ENCODE data around the gene RBBP4.
"Not testable (repeated sequence)": the region's sequence is repeated elsewhere in the genome, so short reads cannot be mapped to it uniquely, and the experiment has no call there.

Gene RBBP4

GRCh38 chr1:32642292-32642827, 8.6 kb upstream of the RBBP4 start:
- DNase-seq: not testable (repeated sequence)

GRCh38 chr1:32644426-32644825, 6.6 kb upstream of the RBBP4 start:
- DNase-seq: no peak

- DNase-seq: no peak
These were observed 3.5 kb upstream of the RBBP4 start for GRCh38 chr1:32647308-32648134.

DNA sequence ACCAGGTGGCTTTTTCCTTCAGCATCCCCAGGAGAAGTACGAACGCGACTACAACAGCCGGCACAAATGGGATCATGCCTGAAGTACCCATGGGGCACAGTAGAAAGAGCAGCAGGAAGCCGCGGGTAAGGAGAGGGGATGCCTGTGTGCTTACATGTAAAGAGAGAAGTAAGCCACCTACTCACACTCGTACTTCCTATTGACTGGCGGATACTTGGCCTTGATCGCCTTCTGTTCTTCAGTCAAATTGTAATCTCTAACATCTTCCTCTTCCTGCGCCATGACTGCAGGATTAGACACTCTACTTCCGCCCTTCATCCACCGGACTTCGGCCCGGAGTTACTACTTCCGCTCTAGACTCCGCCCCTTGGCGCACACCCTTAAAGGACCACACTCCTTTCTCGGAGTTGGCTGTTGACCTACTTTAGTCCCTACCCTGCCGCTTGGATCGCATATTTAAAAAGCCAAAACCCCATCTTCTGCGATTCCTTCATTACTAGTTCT, 708 bp upstream of the RBBP4 start, which contains the start of gene ZBTB8OS:
TSS of gene ZBTB8OS (minus strand) at position 303 of the 504 bp plus-strand sequence. CDS start at position 282, 21 bp downstream.
- peak; percentile 80 to 94 for DNase-seq

- no peak for DNase-seq
These were observed 559 bp downstream of the RBBP4 start for GRCh38 chr1:32651461-32652073.

DNA sequence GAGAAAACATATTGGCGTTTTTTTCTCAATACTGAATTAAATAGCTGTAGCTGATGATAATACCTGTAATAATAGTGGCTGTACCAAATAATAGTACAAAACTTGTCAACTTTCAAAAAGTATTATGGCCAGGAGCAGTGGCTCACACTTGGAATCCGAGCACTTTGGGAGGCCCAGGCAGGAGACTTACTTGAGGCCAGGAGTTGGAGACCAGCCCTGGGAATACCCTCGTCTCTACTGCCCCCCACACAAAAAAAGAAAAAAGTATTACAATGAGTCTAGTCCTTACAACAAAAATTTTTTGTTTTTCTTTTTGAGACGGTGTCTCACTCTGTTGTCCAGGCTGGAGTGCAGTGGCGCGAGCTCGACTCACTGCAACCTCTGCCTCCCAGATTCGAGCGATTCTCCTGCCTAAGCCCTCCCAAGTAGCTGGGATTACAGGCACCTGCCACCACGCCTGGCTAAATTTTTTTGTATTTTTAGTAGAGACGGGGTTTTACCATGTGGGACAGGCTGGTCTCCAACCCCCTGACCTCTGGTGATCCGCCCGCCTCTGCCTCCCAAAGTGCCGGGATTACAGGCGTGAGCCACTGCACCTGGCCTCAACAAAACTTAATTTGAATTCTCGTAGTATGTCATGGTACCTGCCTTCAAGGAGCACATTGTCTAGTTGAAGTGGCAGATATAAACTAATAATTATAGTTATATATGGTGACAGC, 1.4 kb downstream of the RBBP4 start:
- DNase-seq: no peak

DNA sequence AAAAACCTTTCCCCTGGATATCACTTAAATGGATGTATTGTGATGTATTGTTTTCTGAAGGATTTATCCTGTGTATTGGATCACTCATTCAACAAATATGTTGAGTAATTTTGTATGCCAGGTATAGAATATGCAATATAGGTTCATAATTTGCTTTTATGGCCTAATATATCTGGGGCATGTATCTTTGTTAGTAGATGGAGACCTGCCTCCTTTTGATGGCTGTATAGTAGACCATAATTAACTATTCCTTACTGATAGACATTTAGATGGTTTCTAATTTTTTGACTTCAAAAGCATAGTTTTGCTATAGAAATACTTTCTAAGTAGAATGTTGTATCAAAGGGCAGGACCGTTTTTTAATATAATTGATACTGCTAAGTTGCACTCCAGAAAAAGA, 8.6 kb downstream of the RBBP4 start:
- DNase-seq: no peak

GRCh38 chr1:32665915-32666314, 14.9 kb downstream of the RBBP4 start:
- no peak for DNase-seq

- no peak for DNase-seq
These were observed 16.0 kb downstream of the RBBP4 start for GRCh38 chr1:32666901-32667566.

DNA sequence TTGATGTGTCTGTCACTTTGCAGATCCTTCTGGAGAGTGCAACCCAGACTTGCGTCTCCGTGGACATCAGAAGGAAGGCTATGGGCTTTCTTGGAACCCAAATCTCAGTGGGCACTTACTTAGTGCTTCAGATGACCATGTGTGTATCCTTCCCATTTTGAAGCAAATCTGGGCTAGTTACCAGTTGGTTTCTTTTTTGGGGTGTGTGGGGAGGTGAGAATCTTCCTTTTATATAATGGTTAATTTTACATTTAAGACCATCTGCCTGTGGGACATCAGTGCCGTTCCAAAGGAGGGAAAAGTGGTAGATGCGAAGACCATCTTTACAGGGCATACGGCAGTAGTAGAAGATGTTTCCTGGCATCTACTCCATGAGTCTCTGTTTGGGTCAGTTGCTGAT, 17.7 kb downstream of the RBBP4 start:
- not testable (repeated sequence) for DNase-seq

DNA sequence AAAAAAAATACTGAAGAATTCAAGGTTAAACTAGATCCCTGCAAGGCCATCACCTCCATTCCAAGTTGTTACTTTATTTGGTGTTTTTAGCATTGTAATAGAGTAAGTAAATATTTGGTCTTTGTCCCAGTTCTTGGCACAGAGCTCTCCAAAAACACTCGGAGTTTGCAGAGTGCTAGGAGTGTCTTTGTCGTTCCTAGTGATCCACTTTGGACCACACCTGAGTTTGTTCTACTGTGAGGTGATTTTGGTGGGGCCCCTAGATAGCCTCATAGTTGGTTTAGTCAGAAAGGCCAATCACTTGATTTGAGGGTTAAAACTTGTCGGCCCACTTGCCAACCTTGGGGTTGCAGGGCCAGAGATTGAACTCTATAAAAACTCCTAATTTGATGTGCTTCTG, 25.9 kb downstream of the RBBP4 start:
- no peak for DNase-seq

GRCh38 chr1:32679993-32680392, 29.0 kb downstream of the RBBP4 start:
- not testable (repeated sequence) for DNase-seq

- no peak for DNase-seq
These were observed 29.6 kb downstream of the RBBP4 start for GRCh38 chr1:32680642-32681041.

GRCh38 chr1:32681509-32681908, 30.5 kb downstream of the RBBP4 start:
- no peak for DNase-seq

DNA sequence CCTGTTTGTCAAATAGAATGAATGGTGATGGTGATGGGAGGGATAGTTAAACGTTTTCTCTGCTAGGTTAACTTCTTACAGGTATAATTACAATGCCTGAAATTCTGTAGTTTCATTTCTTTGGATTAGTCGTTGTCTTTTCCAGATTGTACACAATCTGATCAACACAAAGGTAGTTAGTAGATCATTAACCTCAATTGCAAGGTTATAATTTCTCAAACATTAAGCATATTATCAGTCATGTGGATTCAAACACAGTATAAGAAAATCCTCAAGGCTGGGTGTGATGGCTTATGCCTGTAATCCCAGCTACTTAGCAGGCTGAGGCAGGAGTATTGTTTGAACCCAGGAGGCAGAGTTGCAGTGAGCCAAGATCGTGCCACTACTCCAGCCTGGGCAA, 31.0 kb downstream of the RBBP4 start:
- DNase-seq: no peak

DNA sequence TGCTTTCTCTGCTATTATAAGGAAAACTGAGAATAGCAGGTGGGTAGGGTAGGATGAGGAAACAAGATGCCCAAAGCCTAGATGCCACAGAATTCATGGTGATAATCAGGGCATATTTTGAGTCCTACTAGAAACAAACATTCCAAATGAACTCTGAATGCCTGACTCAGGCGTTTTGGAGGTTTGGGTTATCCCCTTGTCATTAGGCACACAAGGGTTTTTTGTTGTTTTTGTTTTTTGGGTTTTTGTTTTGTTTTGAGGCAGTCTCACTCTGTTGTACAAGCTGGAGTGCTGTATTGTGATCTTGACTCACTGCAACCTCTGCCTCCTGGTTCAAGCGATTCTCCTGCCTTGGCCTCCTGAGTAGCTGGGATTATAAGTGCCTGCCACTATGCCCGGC, 32.4 kb downstream of the RBBP4 start:
- DNase-seq: no peak

- no peak for DNase-seq
These were observed 33.3 kb downstream of the RBBP4 start for GRCh38 chr1:32684167-32684811.

GRCh38 chr1:32685498-32685897, 34.5 kb downstream of the RBBP4 start:
- no peak for DNase-seq

GRCh38 chr1:32686387-32686786, 35.4 kb downstream of the RBBP4 start:
- no peak for DNase-seq

DNA sequence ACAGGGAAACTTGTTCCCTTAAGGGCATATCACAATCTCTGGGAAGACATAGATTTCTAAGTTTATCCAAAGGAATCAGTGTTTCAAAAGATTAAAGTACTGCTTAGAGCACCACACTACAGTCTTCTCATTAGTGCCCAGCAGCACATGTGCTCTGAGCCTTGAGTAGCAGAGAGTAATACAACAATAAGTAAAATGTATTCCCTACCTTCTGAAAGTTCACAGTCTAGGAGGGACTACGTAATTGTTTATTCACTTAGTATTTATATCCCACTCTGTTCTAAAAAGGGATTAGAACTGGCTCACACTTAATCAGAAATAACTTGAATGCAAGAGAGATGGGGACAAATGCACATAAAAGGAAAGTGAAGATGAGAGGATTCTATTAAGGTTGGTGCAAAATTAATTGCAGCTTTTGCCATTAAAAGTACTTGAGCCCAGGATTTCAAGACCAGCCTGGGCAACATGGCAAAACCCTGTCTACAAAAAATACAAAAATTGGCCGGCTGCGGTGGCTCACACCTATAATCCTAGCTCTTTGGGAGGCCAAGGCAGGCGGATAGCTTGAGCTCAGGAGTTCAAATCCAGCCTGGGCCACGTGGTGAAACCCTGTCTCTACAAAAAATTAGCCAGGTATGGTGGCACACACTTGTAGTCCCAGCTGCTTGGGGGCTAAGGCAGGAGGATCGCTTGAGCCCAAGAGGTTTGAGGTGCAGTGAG, 42.6 kb downstream of the RBBP4 start:
- DNase-seq: no peak
